Activated CD4-positive, alpha-beta memory T cell treated with anti-CD3 and anti-CD28 coated beads for 36 hours (primary cell): Measurements from ENCODE around the gene CIT. TPM values are rescaled to one million over a fixed set of nuclear protein-coding genes. Genes with fewer than 3 reads are reported as not detected.

Experiments
- CTCF ChIA-PET: fragments of 350-600 bp; sonication (Branson Sonifier 250); formaldehyde crosslinking; loops from one replicate; lab custom pipeline; 2021; ENCODE audit warnings: antibody characterized with exemption, inconsistent platforms; lab: Charles Lee
- POLR2A ChIA-PET: fragments of 350-600 bp; sonication (Branson Sonifier 250); formaldehyde crosslinking; loops from one replicate; lab custom pipeline; 2021; ENCODE audit warnings: antibody characterized with exemption; lab: Charles Lee
- DNase-seq: peaks from one replicate; pipeline ENCODE4 v3.0.0-alpha.2; 2020
- H3K27ac Mint-ChIP-seq: one replicate; pipeline ENCODE4 v1.8.0; 2021; ENCODE audit warnings: mixed read lengths
- H3K27me3 Mint-ChIP-seq: one replicate; pipeline ENCODE4 v1.8.0; 2021; ENCODE audit warnings: mixed read lengths
- H3K36me3 Mint-ChIP-seq: one replicate; pipeline ENCODE4 v1.8.0; 2021; ENCODE audit warnings: mixed read lengths
- H3K4me1 Mint-ChIP-seq: one replicate; pipeline ENCODE4 v1.8.0; 2021; ENCODE audit warnings: low read depth, mixed read lengths
- H3K4me3 Mint-ChIP-seq: one replicate; pipeline ENCODE4 v1.8.0; 2021; ENCODE audit warnings: mild to moderate bottlenecking, mixed read lengths
- H3K9me3 Mint-ChIP-seq: one replicate; pipeline ENCODE4 v1.8.0; 2021; ENCODE audit warnings: mixed read lengths
- intact Hi-C: fragments of 100-400 bp; cut with micrococcal nuclease; formaldehyde crosslinking; loops from one replicate; pipeline ENCODE4 v1.15.1; 2023
- total RNA-seq, 2 experiments: library from RNA; stranded (reverse); gene quantifications; one replicate each; pipeline ENCODE4 v1.2.3, GENCODE V29; 2021

Gene CIT
- total RNA-seq, 2 experiments from 2014 or later = 57.5 to 61.7 TPM

DNA sequence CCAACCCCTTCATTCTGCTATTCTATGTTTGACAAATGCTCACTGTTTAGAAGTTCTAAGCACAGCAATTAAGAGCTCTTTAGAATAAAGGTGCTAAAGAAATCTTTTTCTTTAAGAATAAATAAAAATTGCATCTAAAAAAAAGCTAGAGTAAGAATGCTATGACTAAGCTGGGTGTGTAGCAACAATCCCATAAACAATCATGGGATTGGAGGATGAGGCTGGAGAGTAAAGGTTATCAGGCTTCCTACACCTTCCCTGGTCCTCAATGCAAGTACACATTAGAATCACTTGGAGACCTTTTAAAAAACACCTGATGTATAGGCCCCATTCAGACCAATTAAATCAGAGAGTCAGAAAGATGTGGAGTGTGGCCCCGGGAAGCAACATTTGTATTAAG, 88.3 kb downstream of the CIT start:
- Mint-ChIP-seq H3K27ac (no peak overlapping the region), H3K4me3 (no peak overlapping the region), H3K36me3 (peaks cover 18% of the 10 kb centered on the region), H3K4me1 (peaks cover 2% of the 10 kb centered on the region), H3K9me3 (peaks cover 7% of the 10 kb centered on the region), H3K27me3 (no peaks in the 10 kb centered on the region)
- intact Hi-C loops = loop anchor here (10.0 kb wide), 1 partner anchor 104 kb away; no protein-coding TSS in a partner anchor
- CTCF ChIA-PET = interaction anchor here (0.8 kb wide), 1 partner anchor 8 kb away, joined by 3 read pairs; no protein-coding TSS in a partner anchor
- no peak for DNase-seq
- POLR2A ChIA-PET = no interaction called here

DNA sequence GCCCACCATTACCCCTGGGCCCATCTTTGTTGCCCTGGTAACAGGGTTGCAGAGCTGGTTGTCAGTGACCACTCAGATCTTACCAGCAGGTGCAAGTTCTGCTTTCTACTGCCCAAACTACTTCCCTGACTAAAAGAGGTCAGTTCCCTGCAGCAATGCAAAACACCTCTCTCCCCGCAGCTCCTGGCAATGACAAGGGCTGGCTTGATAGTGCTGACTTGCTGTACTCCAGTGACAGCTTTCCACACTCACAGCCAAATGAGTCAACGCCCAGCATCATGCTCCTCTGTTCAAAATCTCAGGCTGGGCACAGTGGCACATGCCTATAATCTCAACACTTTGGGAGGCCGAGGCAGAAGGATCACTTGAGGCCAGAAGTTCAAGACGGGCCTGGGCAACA, 90.6 kb downstream of the CIT start:
- H3K27ac Mint-ChIP-seq = no peak overlapping the region
- H3K27me3 Mint-ChIP-seq = no peaks in the 10 kb centered on the region
- H3K36me3 Mint-ChIP-seq = peaks cover 29% of the 10 kb centered on the region
- peaks cover 7% of the 10 kb centered on the region for H3K9me3 Mint-ChIP-seq
- H3K4me1 Mint-ChIP-seq = peaks cover 5% of the 10 kb centered on the region
- no peak for DNase-seq
- intact Hi-C loops = loop anchor here (10.0 kb wide), 1 partner anchor 102 kb away; no protein-coding TSS in a partner anchor
- CTCF ChIA-PET = no interaction called here
- H3K4me3 Mint-ChIP-seq = no peak overlapping the region
- POLR2A ChIA-PET = no interaction called here

DNA sequence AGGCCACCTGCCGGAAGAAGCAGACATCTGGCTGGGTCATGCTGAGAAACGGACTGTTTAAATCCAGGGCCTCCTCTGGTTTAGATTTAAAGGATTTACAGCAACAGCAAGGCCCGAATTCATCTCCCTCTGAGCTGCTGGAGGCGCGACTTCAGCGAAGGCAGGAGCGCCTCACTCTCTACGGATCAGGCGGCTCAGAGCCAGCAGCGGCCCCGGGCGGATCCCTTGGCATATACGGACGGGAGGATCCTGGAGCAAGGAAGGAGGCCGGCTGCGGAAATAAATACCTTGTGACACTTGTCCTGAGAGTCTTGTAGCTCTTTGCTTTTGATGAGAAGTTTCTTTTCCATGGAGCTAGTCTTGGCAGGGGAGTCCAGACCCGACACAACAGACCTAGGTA, 92.4 kb downstream of the CIT start:
- POLR2A ChIA-PET = no interaction called here
- intact Hi-C loops = loop anchor here (10.0 kb wide), 1 partner anchor 100 kb away; no protein-coding TSS in a partner anchor
- Mint-ChIP-seq H3K4me1 (peaks cover 7% of the 10 kb centered on the region), H3K27ac (no peak overlapping the region), H3K9me3 (peaks cover 7% of the 10 kb centered on the region), H3K4me3 (no peak overlapping the region), H3K36me3 (peaks cover 29% of the 10 kb centered on the region), H3K27me3 (no peaks in the 10 kb centered on the region)
- CTCF ChIA-PET = no interaction called here
- DNase-seq = no peak

DNA sequence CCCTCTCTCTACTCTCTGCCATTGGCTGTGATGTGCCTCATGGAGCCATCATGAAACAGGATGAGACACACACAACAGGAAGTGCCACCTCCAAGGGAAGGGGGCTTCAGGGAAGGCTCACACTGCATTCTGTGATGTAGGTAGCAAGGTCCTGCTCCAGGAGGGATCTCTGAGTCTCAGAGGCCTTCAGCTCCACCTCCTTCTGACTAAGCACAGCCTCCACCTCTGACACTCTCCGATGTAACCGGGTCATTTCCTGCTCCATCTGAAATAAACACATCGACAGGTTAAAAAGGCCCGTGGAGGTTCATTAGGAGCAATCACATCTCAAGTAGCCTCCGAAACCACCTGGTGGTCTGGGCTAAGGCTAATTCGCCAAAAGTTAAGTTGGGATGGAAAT, 93.3 kb downstream of the CIT start:
- no peak overlapping the region for H3K4me3 Mint-ChIP-seq
- CTCF ChIA-PET = no interaction called here
- peaks cover 29% of the 10 kb centered on the region for H3K36me3 Mint-ChIP-seq
- H3K27ac Mint-ChIP-seq = no peak overlapping the region
- peaks cover 7% of the 10 kb centered on the region for H3K4me1 Mint-ChIP-seq
- intact Hi-C loops = loop anchor here (10.0 kb wide), 1 partner anchor 99 kb away; no protein-coding TSS in a partner anchor
- H3K9me3 Mint-ChIP-seq = peaks cover 7% of the 10 kb centered on the region
- POLR2A ChIA-PET = no interaction called here
- no peaks in the 10 kb centered on the region for H3K27me3 Mint-ChIP-seq
- DNase-seq = peak; percentile 12

DNA sequence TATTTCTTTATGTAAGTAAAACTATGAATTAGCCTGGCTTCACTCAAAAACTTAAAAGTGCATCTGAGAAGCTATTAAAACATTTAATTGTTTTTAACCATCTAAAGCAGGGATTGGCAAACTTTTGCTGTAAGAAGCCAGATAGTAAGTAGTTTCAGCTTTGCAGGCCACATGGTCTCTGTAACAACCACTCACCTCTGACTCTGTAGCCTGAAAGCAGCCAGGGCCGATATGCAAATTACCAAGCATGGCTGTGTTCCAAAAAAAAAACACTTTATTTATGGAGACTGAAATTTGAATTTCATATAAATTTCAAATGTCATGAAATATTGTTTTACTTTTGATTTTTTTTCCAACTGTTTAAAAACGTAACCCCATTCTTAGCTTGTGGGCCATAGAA, 95.3 kb downstream of the CIT start:
- H3K27ac Mint-ChIP-seq = no peak overlapping the region
- CTCF ChIA-PET = interaction anchor here (0.6 to 1.1 kb wide), 4 partner anchors 18 to 1717 kb away, joined by 3 to 4 read pairs (median 3); no protein-coding TSS in a partner anchor

DNA sequence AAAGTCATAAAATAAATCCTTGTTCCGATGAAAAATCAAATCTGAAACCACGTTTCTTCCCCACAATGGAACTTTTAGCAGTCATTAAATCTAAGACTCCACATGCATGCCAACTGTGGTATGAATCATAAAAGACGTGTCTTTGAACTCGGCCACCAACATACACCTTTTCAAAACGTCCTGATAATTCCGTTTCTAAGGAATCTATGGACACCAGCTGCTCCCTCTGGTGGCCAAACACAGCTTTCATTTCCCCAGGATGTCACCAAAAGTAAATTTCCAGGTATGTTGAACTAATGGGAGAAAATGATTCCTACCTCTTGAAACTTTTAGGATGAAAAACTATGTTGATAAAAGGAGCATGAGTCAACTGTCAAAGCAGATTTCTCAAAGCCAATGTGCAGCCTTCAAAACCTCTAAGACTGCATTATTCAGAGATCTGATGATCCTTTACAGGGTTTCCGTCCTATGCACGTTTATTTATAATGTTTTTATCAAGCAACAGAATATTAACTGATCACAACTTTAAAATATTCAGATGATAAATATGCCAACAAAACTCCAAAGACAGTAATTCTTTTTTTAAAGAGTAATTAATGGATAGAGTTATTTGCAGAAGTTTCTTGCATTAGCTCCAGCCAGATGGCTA, 96.2 kb downstream of the CIT start:
- H3K36me3 Mint-ChIP-seq = peaks cover 27% of the 10 kb centered on the region
- H3K4me1 Mint-ChIP-seq = peaks cover 7% of the 10 kb centered on the region

More for the DNA sequence above, 95.3 kb downstream of the CIT start:
- Mint-ChIP-seq H3K9me3 (peaks cover 7% of the 10 kb centered on the region), H3K27me3 (no peaks in the 10 kb centered on the region), H3K36me3 (peaks cover 27% of the 10 kb centered on the region), H3K4me3 (no peak overlapping the region), H3K4me1 (peaks cover 7% of the 10 kb centered on the region)
- POLR2A ChIA-PET = no interaction called here
- intact Hi-C loops = loop anchor here (10.0 kb wide), 1 partner anchor 97 kb away; no protein-coding TSS in a partner anchor
- no peak for DNase-seq

DNA sequence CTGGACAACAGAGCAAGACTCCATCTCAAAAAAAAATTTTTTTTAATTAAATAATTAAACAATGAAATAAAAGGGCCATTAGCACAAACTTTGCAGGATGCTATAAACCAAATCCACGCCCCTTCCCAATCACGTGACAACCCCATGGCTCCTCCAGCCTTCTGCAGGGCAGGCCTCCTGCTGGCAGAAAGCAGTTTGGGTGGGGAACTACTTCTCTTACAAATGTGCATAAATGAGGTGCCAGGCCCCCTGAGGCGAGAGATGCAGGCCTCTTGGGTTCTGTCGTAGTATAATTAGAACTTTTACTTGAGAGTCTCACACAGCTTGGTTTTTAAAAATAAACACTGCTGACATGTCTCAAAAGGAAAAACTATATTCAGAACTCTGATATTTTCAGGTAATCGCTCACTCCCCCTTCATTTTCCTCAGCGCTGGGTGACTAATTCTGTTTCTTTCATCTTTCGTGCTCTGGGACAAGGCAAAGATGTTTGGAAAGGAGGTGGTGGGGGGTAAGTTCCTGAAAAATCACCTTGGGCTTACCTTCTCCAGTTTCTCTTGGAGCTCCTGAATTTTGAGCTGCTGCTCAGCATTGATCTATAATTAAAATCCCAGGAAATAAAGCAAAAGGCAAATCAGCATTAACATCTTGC, 101.7 kb downstream of the CIT start:
- H3K4me3 Mint-ChIP-seq = no peak overlapping the region
- peaks cover 28% of the 10 kb centered on the region for H3K36me3 Mint-ChIP-seq
- POLR2A ChIA-PET = no interaction called here
- CTCF ChIA-PET = no interaction called here
- no peaks in the 10 kb centered on the region for H3K27me3 Mint-ChIP-seq
- H3K9me3 Mint-ChIP-seq = no peaks in the 10 kb centered on the region
- H3K27ac Mint-ChIP-seq = no peak overlapping the region
- no peak for DNase-seq
- intact Hi-C loops = no loop called here
- H3K4me1 Mint-ChIP-seq = no peaks in the 10 kb centered on the region

More for the DNA sequence above, 96.2 kb downstream of the CIT start:
- no peak overlapping the region for H3K4me3 Mint-ChIP-seq
- H3K9me3 Mint-ChIP-seq = peaks cover 4% of the 10 kb centered on the region
- DNase-seq = no peak
- ChIA-PET CTCF (interaction anchor here (0.7 to 1.7 kb wide), 9 partner anchors 8 to 121 kb away, joined by 3 to 5 read pairs (median 3); no protein-coding TSS in a partner anchor), POLR2A (no interaction called here)
- no peaks in the 10 kb centered on the region for H3K27me3 Mint-ChIP-seq
- intact Hi-C loops = loop anchor here (10.0 kb wide), 1 partner anchor 96 kb away; no protein-coding TSS in a partner anchor
- no peak overlapping the region for H3K27ac Mint-ChIP-seq

DNA sequence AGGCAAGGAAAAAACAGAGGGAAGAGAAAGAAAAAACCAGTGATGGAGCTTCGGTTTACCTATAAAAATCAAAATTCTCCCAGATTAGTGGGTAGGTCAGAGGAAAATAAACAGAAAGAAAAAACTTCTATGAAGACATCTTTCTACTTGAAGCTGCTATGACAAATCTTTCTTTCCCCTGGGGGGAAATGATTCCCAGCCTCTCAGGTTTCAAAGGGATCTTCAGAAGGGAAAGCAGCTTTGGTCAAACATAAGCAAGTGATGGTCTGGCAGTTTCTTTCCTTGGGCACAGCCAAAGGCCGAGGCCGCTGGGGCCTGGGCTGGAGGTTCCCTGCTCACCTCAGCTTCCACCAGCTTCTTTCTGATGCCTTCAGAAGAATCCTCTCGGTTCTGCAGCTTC, 104.7 kb downstream of the CIT start:
- no peaks in the 10 kb centered on the region for H3K4me1 Mint-ChIP-seq
- no peaks in the 10 kb centered on the region for H3K27me3 Mint-ChIP-seq
- POLR2A ChIA-PET = no interaction called here
- intact Hi-C loops = no loop called here
- CTCF ChIA-PET = interaction anchor here (1.5 kb wide), 1 partner anchor 8 kb away, joined by 4 read pairs; no protein-coding TSS in a partner anchor
- peaks cover 36% of the 10 kb centered on the region for H3K36me3 Mint-ChIP-seq
- no peak overlapping the region for H3K4me3 Mint-ChIP-seq
- no peak overlapping the region for H3K27ac Mint-ChIP-seq
- no peaks in the 10 kb centered on the region for H3K9me3 Mint-ChIP-seq
- DNase-seq = no peak

DNA sequence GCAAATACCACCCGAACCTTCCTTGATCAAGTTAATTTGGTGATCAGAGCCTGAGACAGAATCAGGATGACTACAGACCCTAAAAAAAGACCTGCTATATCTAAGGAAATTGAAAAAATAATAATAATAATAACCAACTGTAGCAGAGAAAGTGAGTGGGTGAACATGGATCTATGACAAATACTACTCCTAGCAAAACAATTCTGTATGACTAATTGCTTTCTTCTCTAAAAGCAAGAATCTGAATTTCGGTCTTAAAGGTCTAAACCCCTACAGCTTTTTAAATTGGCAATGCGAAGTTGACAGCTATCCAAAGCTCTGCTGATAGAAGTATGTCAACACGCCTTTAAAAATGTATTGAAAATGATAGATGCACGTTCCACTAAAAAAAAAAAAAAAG, 107.0 kb downstream of the CIT start:
- no peak for DNase-seq
- H3K27me3 Mint-ChIP-seq = no peaks in the 10 kb centered on the region
- no peak overlapping the region for H3K4me3 Mint-ChIP-seq
- no peaks in the 10 kb centered on the region for H3K4me1 Mint-ChIP-seq
- no peaks in the 10 kb centered on the region for H3K9me3 Mint-ChIP-seq
- intact Hi-C loops = no loop called here
- no peak overlapping the region for H3K27ac Mint-ChIP-seq
- POLR2A ChIA-PET = no interaction called here
- CTCF ChIA-PET = no interaction called here
- H3K36me3 Mint-ChIP-seq = peaks cover 36% of the 10 kb centered on the region

DNA sequence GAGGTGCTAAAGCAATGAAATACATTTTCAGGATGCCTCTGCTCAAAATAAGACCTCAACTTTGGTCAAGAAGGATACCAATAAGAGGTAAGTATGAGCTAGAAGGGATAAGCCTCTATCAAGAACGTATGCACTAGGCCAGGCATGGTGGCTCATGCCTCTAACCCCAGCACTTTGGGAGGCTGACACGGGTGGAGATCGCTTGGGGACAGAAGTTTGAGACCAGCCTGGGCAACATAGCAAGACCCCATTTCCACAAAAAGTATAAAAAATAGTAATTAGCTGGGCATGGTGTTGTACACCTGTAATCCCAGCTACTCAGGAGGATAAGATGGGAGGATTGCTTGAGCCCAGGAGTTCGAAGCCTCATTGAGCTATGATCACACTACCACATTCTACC, 114.5 kb downstream of the CIT start:
- H3K4me1 Mint-ChIP-seq = no peaks in the 10 kb centered on the region
- peaks cover 7% of the 10 kb centered on the region for H3K9me3 Mint-ChIP-seq
- H3K27me3 Mint-ChIP-seq = no peaks in the 10 kb centered on the region
- ChIA-PET POLR2A (no interaction called here), CTCF (no interaction called here)
- H3K27ac Mint-ChIP-seq = no peak overlapping the region
- DNase-seq = no peak
- peaks cover 51% of the 10 kb centered on the region for H3K36me3 Mint-ChIP-seq
- no peak overlapping the region for H3K4me3 Mint-ChIP-seq
- intact Hi-C loops = no loop called here

DNA sequence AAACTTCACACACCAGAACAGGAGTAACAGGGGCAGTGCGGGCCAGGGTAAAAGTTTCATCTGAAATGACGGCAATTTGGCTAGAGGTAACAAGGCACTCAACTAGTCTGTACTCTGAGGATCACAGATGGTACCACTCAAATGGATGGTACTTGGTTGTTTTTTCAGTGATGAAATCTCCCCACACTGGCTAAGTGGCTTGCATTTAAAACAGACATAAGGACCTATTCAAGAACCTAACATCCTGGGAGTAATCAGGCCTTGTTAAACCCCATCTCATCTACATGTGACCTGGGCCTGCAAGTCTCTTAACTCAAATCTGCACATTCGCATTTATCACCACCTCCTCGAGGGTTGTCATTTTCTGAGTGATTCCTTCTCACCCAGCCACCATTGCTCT, 118.4 kb downstream of the CIT start:
- H3K4me1 Mint-ChIP-seq = no peaks in the 10 kb centered on the region
- intact Hi-C loops = no loop called here
- POLR2A ChIA-PET = no interaction called here
- no peak for DNase-seq
- H3K4me3 Mint-ChIP-seq = no peak overlapping the region
- H3K9me3 Mint-ChIP-seq = peaks cover 4% of the 10 kb centered on the region
- peaks cover 48% of the 10 kb centered on the region for H3K36me3 Mint-ChIP-seq
- CTCF ChIA-PET = no interaction called here
- H3K27me3 Mint-ChIP-seq = no peaks in the 10 kb centered on the region
- no peak overlapping the region for H3K27ac Mint-ChIP-seq

DNA sequence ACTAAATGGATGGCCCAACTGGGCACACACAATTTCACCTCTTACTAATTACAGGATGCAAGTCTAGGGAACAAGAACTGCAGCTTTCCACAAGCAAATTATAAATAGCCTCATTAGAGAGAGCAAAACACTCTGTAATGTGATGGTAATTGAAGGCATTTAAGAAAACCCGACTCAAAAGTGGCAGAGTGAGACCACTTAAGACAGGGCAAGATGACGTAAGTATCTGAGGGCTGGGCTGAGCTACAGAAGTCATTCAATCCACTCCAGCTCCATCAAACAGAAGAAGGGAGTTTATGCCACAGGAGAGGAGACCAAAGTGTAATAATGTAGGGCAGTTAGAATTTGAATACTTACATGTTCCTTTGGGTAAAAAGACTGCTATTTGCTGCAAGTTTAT, 118.9 kb downstream of the CIT start:
- H3K27ac Mint-ChIP-seq = no peak overlapping the region
- H3K27me3 Mint-ChIP-seq = no peaks in the 10 kb centered on the region
- no peak overlapping the region for H3K4me3 Mint-ChIP-seq
- ChIA-PET POLR2A (no interaction called here), CTCF (no interaction called here)
- intact Hi-C loops = no loop called here
- H3K36me3 Mint-ChIP-seq = peaks cover 45% of the 10 kb centered on the region
- no peaks in the 10 kb centered on the region for H3K4me1 Mint-ChIP-seq
- peaks cover 2% of the 10 kb centered on the region for H3K9me3 Mint-ChIP-seq
- DNase-seq = no peak
